Measurements from ENCODE around the gene BCL11A. TPM values are rescaled to one million over a fixed set of nuclear protein-coding genes. Genes with fewer than 3 reads are reported as not detected.

The BCL11A gene
- total RNA-seq, 1 donor from 2014 or later, result 29.8 TPM

DNA sequence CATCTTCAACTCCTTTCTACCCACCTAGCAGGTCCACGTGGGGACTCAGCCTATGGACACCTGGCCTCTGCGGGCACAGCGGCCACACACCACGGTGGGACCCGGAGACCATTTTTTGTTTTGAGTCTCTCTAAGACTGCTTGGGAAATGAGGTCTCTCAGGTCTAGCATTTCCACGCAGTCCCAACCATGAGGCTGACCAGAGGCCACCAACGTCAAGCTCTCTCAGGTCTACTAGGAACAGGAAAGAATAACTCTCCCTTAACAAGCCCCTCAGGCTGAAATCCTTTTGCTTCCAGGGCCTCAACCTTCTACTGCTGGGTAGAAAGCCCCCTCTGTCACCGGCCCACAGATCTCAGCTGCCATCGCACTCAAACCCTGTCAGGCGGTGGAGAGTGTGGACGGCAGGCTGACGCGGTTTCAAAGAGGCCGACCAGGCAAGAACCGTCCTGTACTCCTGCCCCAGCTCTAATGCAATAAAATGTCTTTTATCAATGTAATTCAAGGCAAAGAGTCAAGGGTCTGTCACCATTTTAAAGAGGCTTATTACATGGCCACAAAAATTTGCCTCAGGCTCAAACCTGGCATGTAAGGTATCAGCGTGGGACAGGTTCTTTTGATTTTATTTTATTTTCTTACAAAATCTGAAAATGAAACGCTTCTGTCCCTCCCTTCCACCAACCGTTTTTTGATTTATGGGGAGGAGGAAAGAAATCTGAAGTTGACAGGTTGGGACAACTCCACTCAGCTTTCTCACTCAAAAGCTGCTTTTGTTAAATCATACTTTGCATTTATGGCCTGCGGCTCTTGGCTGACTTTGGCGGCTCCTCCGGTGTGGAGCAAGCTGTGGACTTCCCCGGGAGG lies 74.0 kb downstream of the BCL11A start:
- no peaks in the 10 kb centered on the region for H3K9me3 Mint-ChIP-seq (ENCODE audit: unreplicated experiment)
- FAIRE-seq (no peak), DNase-seq (ENCODE audit: low read depth) (no peak)
- H3K27ac Mint-ChIP-seq (ENCODE audit: unreplicated experiment), result no peak overlapping the region
- Histone ChIP-seq H3K79me2 (ENCODE audit: insufficient read depth, low read length) (peaks cover 14% of the 10 kb centered on the region), H2AFZ (ENCODE audit: low read depth, low read length) (no peak overlapping the region), H3K4me1 (ENCODE audit: insufficient read depth, low read length) (peaks cover 21% of the 10 kb centered on the region), H3K27me3 (ENCODE audit: insufficient read depth, low read length) (no peaks in the 10 kb centered on the region), H3K9ac (ENCODE audit: low read length) (no peak overlapping the region), H3K9me3 (ENCODE audit: insufficient read depth, low read depth, low read length) (no peaks in the 10 kb centered on the region), H3K27ac (ENCODE audit: low read depth, low read length) (no peak overlapping the region), H3K4me2 (ENCODE audit: low read length) (no peak overlapping the region), H3K36me3 (ENCODE audit: insufficient read depth, low read length) (no peaks in the 10 kb centered on the region), H3K4me3 (ENCODE audit: insufficient read depth, low read depth, low read length) (no peak overlapping the region), H4K20me1 (ENCODE audit: insufficient read depth, low read length) (peaks cover 5% of the 10 kb centered on the region)
- H3K4me1 Mint-ChIP-seq (ENCODE audit: low read depth, unreplicated experiment), result peaks cover 37% of the 10 kb centered on the region
- peaks cover 12% of the 10 kb centered on the region for H3K36me3 Mint-ChIP-seq (ENCODE audit: low read depth, unreplicated experiment)
- H3K4me3 Mint-ChIP-seq (ENCODE audit: unreplicated experiment), result no peak overlapping the region
- TF ChIP-seq CTCF (IDR thresholded peaks at IDR 0.05; ENCODE audit: insufficient read depth, low read depth, low read length), result no peak
- no peak for TF ChIP-seq EZH2 (IDR thresholded peaks at IDR 0.05; ENCODE audit: insufficient read depth, low read length)
- no peaks in the 10 kb centered on the region for H3K27me3 Mint-ChIP-seq (ENCODE audit: low read depth, unreplicated experiment)

GRCh38 chr2:60478660-60479059 lies 74.8 kb downstream of the BCL11A start:
- Histone ChIP-seq H3K36me3 (ENCODE audit: insufficient read depth, low read length) (no peaks in the 10 kb centered on the region), H2AFZ (ENCODE audit: low read depth, low read length) (no peak overlapping the region), H4K20me1 (ENCODE audit: insufficient read depth, low read length) (peaks cover 5% of the 10 kb centered on the region), H3K9me3 (ENCODE audit: insufficient read depth, low read depth, low read length) (no peaks in the 10 kb centered on the region), H3K27ac (ENCODE audit: low read depth, low read length) (no peak overlapping the region), H3K9ac (ENCODE audit: low read length) (no peak overlapping the region), H3K4me3 (ENCODE audit: insufficient read depth, low read depth, low read length) (no peak overlapping the region), H3K4me2 (ENCODE audit: low read length) (no peak overlapping the region), H3K79me2 (ENCODE audit: insufficient read depth, low read length) (peaks cover 14% of the 10 kb centered on the region), H3K27me3 (ENCODE audit: insufficient read depth, low read length) (no peaks in the 10 kb centered on the region), H3K4me1 (ENCODE audit: insufficient read depth, low read length) (peaks cover 13% of the 10 kb centered on the region)
- TF ChIP-seq EZH2 (IDR thresholded peaks at IDR 0.05; ENCODE audit: insufficient read depth, low read length) (no peak), CTCF (IDR thresholded peaks at IDR 0.05; ENCODE audit: insufficient read depth, low read depth, low read length) (no peak)
- no peak overlapping the region for H3K4me3 Mint-ChIP-seq (ENCODE audit: unreplicated experiment)
- FAIRE-seq, result no peak
- no peak for DNase-seq (ENCODE audit: low read depth)
- H3K27me3 Mint-ChIP-seq (ENCODE audit: low read depth, unreplicated experiment), result no peaks in the 10 kb centered on the region
- H3K9me3 Mint-ChIP-seq (ENCODE audit: unreplicated experiment), result no peaks in the 10 kb centered on the region
- H3K36me3 Mint-ChIP-seq (ENCODE audit: low read depth, unreplicated experiment), result peaks cover 12% of the 10 kb centered on the region
- H3K27ac Mint-ChIP-seq (ENCODE audit: unreplicated experiment), result no peak overlapping the region
- H3K4me1 Mint-ChIP-seq (ENCODE audit: low read depth, unreplicated experiment), result peaks cover 29% of the 10 kb centered on the region
